H9 (cell line): Measurements from ENCODE around the gene RANBP9. TPM values are rescaled to one million over a fixed set of nuclear protein-coding genes. Genes with fewer than 3 reads are reported as not detected.

ENCODE experiments used
- DNase-seq: peaks from one replicate; pipeline ENCODE4 v3.0.0-alpha.2; 2017
- H2AFZ ChIP-seq: one replicate; pipeline ENCODE4 v1.6.1; 2013; ENCODE audit warnings: mild to moderate bottlenecking, low read length, control low read depth, moderate library complexity
- H2AK5ac ChIP-seq: 2 replicates; pipeline ENCODE4 v1.6.1; 2013; ENCODE audit warnings: low read length, control low read depth, mixed read lengths; ENCODE audit not compliant: insufficient read length
- H2BK120ac ChIP-seq: one replicate; pipeline ENCODE4 v1.6.1; 2013; ENCODE audit warnings: low read depth, mild to moderate bottlenecking, low read length, control low read depth, inconsistent platforms; ENCODE audit not compliant: poor library complexity, severe bottlenecking
- H2BK12ac ChIP-seq: 2 replicates; pipeline ENCODE4 v1.6.1; 2013; ENCODE audit warnings: low read length, control low read depth, mixed read lengths, low read depth; ENCODE audit not compliant: insufficient read length
- H2BK15ac ChIP-seq: 2 replicates; pipeline ENCODE4 v1.6.1; 2013; ENCODE audit warnings: low read depth, low read length, control low read depth
- H2BK20ac ChIP-seq: one replicate; pipeline ENCODE4 v1.6.1; 2013; ENCODE audit warnings: low read depth, mild to moderate bottlenecking, low read length, control low read depth, inconsistent platforms; ENCODE audit not compliant: poor library complexity, severe bottlenecking
- H2BK5ac ChIP-seq: 2 replicates; pipeline ENCODE4 v1.6.1; 2013; ENCODE audit warnings: low read length, control low read depth, mixed read lengths; ENCODE audit not compliant: insufficient read length
- H3K14ac ChIP-seq: 2 replicates; pipeline ENCODE4 v1.6.1; 2013; ENCODE audit warnings: low read length, control low read depth; ENCODE audit not compliant: insufficient read depth
- H3K18ac ChIP-seq: 2 replicates; pipeline ENCODE4 v1.6.1; 2013; ENCODE audit warnings: low read depth, mild to moderate bottlenecking, mixed read lengths, low read length, control low read depth; ENCODE audit not compliant: insufficient read length
- H3K23ac ChIP-seq: 2 replicates; pipeline ENCODE4 v1.6.1; 2013; ENCODE audit warnings: low read length, control low read depth, mixed read lengths, low read depth; ENCODE audit not compliant: insufficient read length
- H3K23me2 ChIP-seq: 2 replicates; pipeline ENCODE4 v1.6.1; 2013; ENCODE audit warnings: low read depth, mild to moderate bottlenecking, mixed read lengths, low read length, control low read depth; ENCODE audit not compliant: insufficient read length, poor library complexity, severe bottlenecking
- H3K27ac ChIP-seq: 2 replicates; pipeline ENCODE4 v1.5.1; 2013; ENCODE audit warnings: low read length, control low read depth, mixed read lengths, low read depth; ENCODE audit not compliant: insufficient read length
- H3K27me3 ChIP-seq: 2 replicates; pipeline ENCODE4 v1.6.1; 2013; ENCODE audit warnings: low read length, control low read depth, inconsistent platforms; ENCODE audit not compliant: insufficient read depth
- H3K4ac ChIP-seq: 2 replicates; pipeline ENCODE4 v1.6.1; 2013; ENCODE audit warnings: low read depth, mild to moderate bottlenecking, control low read depth, inconsistent platforms, low read length, moderate library complexity
- H3K4me1 ChIP-seq: 2 replicates; pipeline ENCODE4 v1.6.1; 2013; ENCODE audit warnings: low read length, control low read depth, inconsistent platforms; ENCODE audit not compliant: insufficient read depth
- H3K4me2 ChIP-seq: 2 replicates; pipeline ENCODE4 v1.6.1; 2013; ENCODE audit warnings: low read length, control low read depth, mixed read lengths; ENCODE audit not compliant: insufficient read length, insufficient read depth
- H3K56ac ChIP-seq: 2 replicates; pipeline ENCODE4 v1.6.1; 2013; ENCODE audit warnings: low read depth, mild to moderate bottlenecking, mixed read lengths, low read length, control low read depth; ENCODE audit not compliant: insufficient read length
- H3K79me1 ChIP-seq: 2 replicates; pipeline ENCODE4 v1.6.1; 2013; ENCODE audit warnings: low read depth, mild to moderate bottlenecking, moderate library complexity, low read length, control low read depth, inconsistent platforms; ENCODE audit not compliant: insufficient read depth, poor library complexity, severe bottlenecking
- H3K79me2 ChIP-seq: 2 replicates; pipeline ENCODE4 v1.6.1; 2013; ENCODE audit warnings: low read length, control low read depth, inconsistent platforms; ENCODE audit not compliant: insufficient read depth
- H3K9ac ChIP-seq: 2 replicates; pipeline ENCODE4 v1.6.1; 2013; ENCODE audit warnings: low read length, control low read depth, mixed read lengths; ENCODE audit not compliant: insufficient read length; ENCODE audit errors: extremely low read depth
- H3K9me3 ChIP-seq: one replicate; pipeline ENCODE4 v1.6.1; 2013; ENCODE audit warnings: low read depth, low read length, inconsistent platforms; ENCODE audit not compliant: control insufficient read depth
- H3T11ph ChIP-seq: one replicate; pipeline ENCODE4 v1.6.1; 2013; ENCODE audit warnings: mild to moderate bottlenecking, low read length, control low read depth, inconsistent platforms
- H4K20me1 ChIP-seq: one replicate; pipeline ENCODE4 v1.6.1; 2013; ENCODE audit not compliant: control insufficient read depth, insufficient read length, insufficient read depth
- H4K5ac ChIP-seq: 2 replicates; pipeline ENCODE4 v1.6.1; 2013; ENCODE audit warnings: low read depth, mild to moderate bottlenecking, mixed read lengths, low read length, control low read depth; ENCODE audit not compliant: insufficient read length
- H4K8ac ChIP-seq: replicated peaks from 2 replicates; pipeline ENCODE4 v1.6.1; 2013; ENCODE audit warnings: low read length, control low read depth, mixed read lengths, low read depth; ENCODE audit not compliant: insufficient read length
- H4K91ac ChIP-seq: 2 replicates; pipeline ENCODE4 v1.6.1; 2013; ENCODE audit warnings: low read depth, mild to moderate bottlenecking, moderate library complexity, mixed read lengths, low read length, control low read depth; ENCODE audit not compliant: insufficient read length
- H3K27ac Mint-ChIP-seq, 3 experiments: 2 replicates in 2 of 3; 3 replicates in 1 of 3; pipeline ENCODE4 v1.8.0; 2020 to 2021; ENCODE audit warnings: mixed read lengths in 3 of 3, mild to moderate bottlenecking in 1 of 3, moderate library complexity in 1 of 3
- H3K27me3 Mint-ChIP-seq: 2 replicates; pipeline ENCODE4 v1.8.0; 2021; ENCODE audit warnings: low read depth, mild to moderate bottlenecking, moderate library complexity, mixed read lengths
- H3K36me3 Mint-ChIP-seq, 3 experiments: 2 replicates in 2 of 3; 3 replicates in 1 of 3; pipeline ENCODE4 v1.8.0; 2020 to 2021; ENCODE audit warnings: low read depth in 3 of 3, mixed read lengths in 3 of 3; ENCODE audit not compliant: insufficient read depth in 1 of 3
- H3K4me1 Mint-ChIP-seq, 2 experiments: 2 replicates each; pipeline ENCODE4 v1.8.0; 2020; ENCODE audit warnings: mixed read lengths in 2 of 2
- H3K4me3 Mint-ChIP-seq, 2 experiments: 2 replicates in 1 of 2; 3 replicates in 1 of 2; pipeline ENCODE4 v1.8.0; 2020 to 2021; ENCODE audit warnings: mild to moderate bottlenecking in 2 of 2, mixed read lengths in 2 of 2, moderate library complexity in 1 of 2
- H3K9me3 Mint-ChIP-seq, 2 experiments: 2 replicates in 1 of 2; 3 replicates in 1 of 2; pipeline ENCODE4 v1.8.0; 2020; ENCODE audit warnings: mild to moderate bottlenecking in 2 of 2, mixed read lengths in 2 of 2, moderate library complexity in 1 of 2
- WGBS: extraction: QIAGEN DNeasy Blood & Tissue Kit; methylation state at CpG from one replicate; pipeline ENCODE4 v1.1.7; 2013; ENCODE audit warnings: missing lambda C conversion rate, low lambda C conversion rate, mixed read lengths; ENCODE audit not compliant: insufficient read length; ENCODE audit errors: extremely low coverage; 5-methylcytosine and 5-hydroxymethylcytosine counted together
- total RNA-seq: library from RNA; stranded (reverse); gene quantifications from 2 replicates; pipeline ENCODE4 v1.2.1, GENCODE V29; 2021
- TF ChIP-seq, protein P1 (sequence below): fragments of 200-600 bp; sonication (generic); conservative IDR thresholded peaks from 3 replicates; pipeline ENCODE4 v1.8.0; 2021; ENCODE audit warnings: antibody characterized with exemption, mild to moderate bottlenecking

Gene RANBP9
- total RNA-seq, 1 experiment from 2014 or later, result 37.2 TPM

DNA sequence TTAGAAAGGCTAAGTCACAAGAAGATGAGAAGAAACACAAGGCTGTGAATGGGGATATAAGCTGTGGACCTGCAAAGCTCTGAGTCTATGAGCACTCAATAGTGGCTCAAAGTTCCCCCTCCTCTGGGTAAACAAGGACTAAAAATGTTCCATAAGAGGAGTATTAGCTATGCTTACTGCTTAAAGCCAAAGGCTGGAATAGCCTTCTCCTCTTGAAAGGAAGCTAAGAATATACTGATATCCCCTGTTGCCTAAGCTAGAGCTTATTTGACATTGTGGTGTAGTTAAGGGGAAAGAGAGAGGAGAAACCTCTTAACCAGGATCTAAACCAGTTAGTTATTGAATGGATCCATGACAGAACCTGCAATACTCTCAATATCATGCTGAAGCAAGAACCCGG is 50.7 kb downstream of the RANBP9 start:
- peaks cover 2% of the 10 kb centered on the region for H3K79me1 ChIP-seq
- no peaks in the 10 kb centered on the region for H3K36me3 Mint-ChIP-seq
- H2AFZ ChIP-seq, result no peak overlapping the region
- H3K18ac ChIP-seq, result no peak overlapping the region
- H3K4me2 ChIP-seq, result no peak overlapping the region
- no peak overlapping the region for H4K5ac ChIP-seq
- H3K9me3 ChIP-seq, result no peaks in the 10 kb centered on the region
- no peak overlapping the region for H3K4me3 Mint-ChIP-seq
- no peak overlapping the region for H2BK15ac ChIP-seq
- H4K20me1 ChIP-seq, result no peaks in the 10 kb centered on the region
- no peak overlapping the region for H2BK20ac ChIP-seq
- no peak for DNase-seq
- peaks cover 4% of the 10 kb centered on the region; the same call in 1 of the 2 replicates for H3K79me2 ChIP-seq
- H3K9me3 Mint-ChIP-seq, result no peaks in the 10 kb centered on the region
- no peak overlapping the region for H3K23ac ChIP-seq
- no peak overlapping the region for H2BK12ac ChIP-seq
- peaks cover 21 to 27% of the 10 kb centered on the region in 2 experiments for H3K4me1 Mint-ChIP-seq
- H3K56ac ChIP-seq, result no peak overlapping the region
- H3T11ph ChIP-seq, result no peak overlapping the region
- WGBS, result no CpG with 5 or more reads among the region's 1 CpG
- H3K9ac ChIP-seq, result no peak overlapping the region
- H3K14ac ChIP-seq, result no peak overlapping the region
- no peaks in the 10 kb centered on the region for H3K23me2 ChIP-seq
- no peaks in the 10 kb centered on the region for H3K27me3 Mint-ChIP-seq
- no peak overlapping the region for H3K4ac ChIP-seq
- H2AK5ac ChIP-seq, result no peak overlapping the region
- H3K27me3 ChIP-seq, result no peaks in the 10 kb centered on the region
- no peaks in the 10 kb centered on the region; the same call in 1 of the 2 replicates for H3K4me1 ChIP-seq
- H4K91ac ChIP-seq, result no peak overlapping the region
- TF ChIP-seq, protein P1, sequence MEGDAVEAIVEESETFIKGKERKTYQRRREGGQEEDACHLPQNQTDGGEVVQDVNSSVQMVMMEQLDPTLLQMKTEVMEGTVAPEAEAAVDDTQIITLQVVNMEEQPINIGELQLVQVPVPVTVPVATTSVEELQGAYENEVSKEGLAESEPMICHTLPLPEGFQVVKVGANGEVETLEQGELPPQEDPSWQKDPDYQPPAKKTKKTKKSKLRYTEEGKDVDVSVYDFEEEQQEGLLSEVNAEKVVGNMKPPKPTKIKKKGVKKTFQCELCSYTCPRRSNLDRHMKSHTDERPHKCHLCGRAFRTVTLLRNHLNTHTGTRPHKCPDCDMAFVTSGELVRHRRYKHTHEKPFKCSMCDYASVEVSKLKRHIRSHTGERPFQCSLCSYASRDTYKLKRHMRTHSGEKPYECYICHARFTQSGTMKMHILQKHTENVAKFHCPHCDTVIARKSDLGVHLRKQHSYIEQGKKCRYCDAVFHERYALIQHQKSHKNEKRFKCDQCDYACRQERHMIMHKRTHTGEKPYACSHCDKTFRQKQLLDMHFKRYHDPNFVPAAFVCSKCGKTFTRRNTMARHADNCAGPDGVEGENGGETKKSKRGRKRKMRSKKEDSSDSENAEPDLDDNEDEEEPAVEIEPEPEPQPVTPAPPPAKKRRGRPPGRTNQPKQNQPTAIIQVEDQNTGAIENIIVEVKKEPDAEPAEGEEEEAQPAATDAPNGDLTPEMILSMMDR, result no peak
- H4K8ac ChIP-seq, result no peak overlapping the region
- H2BK120ac ChIP-seq, result no peak overlapping the region
- H3K27ac ChIP-seq, result no peak overlapping the region
- peak overlapping the region in 1 of 3 experiments; percentile 64; a peak in 2 of 7 replicates for H3K27ac Mint-ChIP-seq
- H2BK5ac ChIP-seq, result no peak overlapping the region
